OCI-LY3 (cell line): ENCODE measurements around the gene IL4R.

Experiments used
- H2AFZ ChIP-seq: fragments of 200-600, 300-600 bp; shearing (Covaris generic); 2 replicates; pipeline ENCODE4 v1.6.0; 2014; ENCODE audit warnings: antibody characterized with exemption, low read depth, low read length
- H3K27ac ChIP-seq: fragments of 200-600, 300-600 bp; sonication (generic); 2 replicates; pipeline ENCODE4 v1.5.1; 2014; ENCODE audit warnings: mild to moderate bottlenecking, low read length, moderate library complexity, mixed read lengths
- H3K27me3 ChIP-seq: fragments of 200-600, 300-600 bp; sonication (generic); 2 replicates; pipeline ENCODE4 v1.6.1; 2014; ENCODE audit warnings: low read depth, low read length, mixed read lengths
- H3K36me3 ChIP-seq: fragments of 200-600, 300-600 bp; sonication (generic); replicated peaks from 2 replicates; pipeline ENCODE3; 2014; ENCODE audit warnings: low read depth, low read length, mixed read lengths
- H3K4me1 ChIP-seq: fragments of 300-600, 200-600 bp; sonication (generic); 2 replicates; pipeline ENCODE4 v1.6.1; 2014; ENCODE audit warnings: low read length, mixed read lengths
- H3K4me2 ChIP-seq: fragments of 200-600, 300-600 bp; sonication (generic); 2 replicates; pipeline ENCODE4 v1.6.1; 2014; ENCODE audit warnings: low read length, mixed read lengths
- H3K4me3 ChIP-seq: fragments of 300-600, 200-600 bp; sonication (generic); 2 replicates; pipeline ENCODE4 v1.5.1; 2014; ENCODE audit warnings: antibody characterized with exemption, mild to moderate bottlenecking, low read length, moderate library complexity
- H3K79me2 ChIP-seq: fragments of 300-600, 200-600 bp; shearing (Covaris generic); 2 replicates; pipeline ENCODE4 v1.6.1; 2014; ENCODE audit warnings: mild to moderate bottlenecking, low read length, mixed read lengths
- H3K9ac ChIP-seq: fragments of 300-600, 200-600 bp; shearing (Covaris generic); 2 replicates; pipeline ENCODE4 v1.6.0; 2014; ENCODE audit warnings: mild to moderate bottlenecking, low read length, moderate library complexity
- H3K9me3 ChIP-seq: fragments of 200-600, 300-600 bp; shearing (Covaris generic); 2 replicates; pipeline ENCODE4 v1.6.1; 2014; ENCODE audit warnings: low read length, mixed read lengths; ENCODE audit not compliant: insufficient read depth
- H4K20me1 ChIP-seq: fragments of 200-600, 300-600 bp; sonication (generic); 2 replicates; pipeline ENCODE4 v1.6.1; 2016; ENCODE audit warnings: low read length, mixed read lengths; ENCODE audit not compliant: insufficient read depth
- EZH2phosphoT487 ChIP-seq: fragments of 200-600 bp; shearing (Covaris generic); IDR thresholded peaks from 2 replicates; pipeline ENCODE4 v1.6.1; 2018; ENCODE audit warnings: antibody characterized with exemption, mixed run types, low read depth
- TF ChIP-seq, protein P1 (sequence below): fragments of 200-600, 300-600 bp; sonication (generic); IDR thresholded peaks from 2 replicates; pipeline ENCODE4 v1.5.1; 2014; ENCODE audit warnings: antibody characterized with exemption, low read length, low read depth

The IL4R gene

DNA sequence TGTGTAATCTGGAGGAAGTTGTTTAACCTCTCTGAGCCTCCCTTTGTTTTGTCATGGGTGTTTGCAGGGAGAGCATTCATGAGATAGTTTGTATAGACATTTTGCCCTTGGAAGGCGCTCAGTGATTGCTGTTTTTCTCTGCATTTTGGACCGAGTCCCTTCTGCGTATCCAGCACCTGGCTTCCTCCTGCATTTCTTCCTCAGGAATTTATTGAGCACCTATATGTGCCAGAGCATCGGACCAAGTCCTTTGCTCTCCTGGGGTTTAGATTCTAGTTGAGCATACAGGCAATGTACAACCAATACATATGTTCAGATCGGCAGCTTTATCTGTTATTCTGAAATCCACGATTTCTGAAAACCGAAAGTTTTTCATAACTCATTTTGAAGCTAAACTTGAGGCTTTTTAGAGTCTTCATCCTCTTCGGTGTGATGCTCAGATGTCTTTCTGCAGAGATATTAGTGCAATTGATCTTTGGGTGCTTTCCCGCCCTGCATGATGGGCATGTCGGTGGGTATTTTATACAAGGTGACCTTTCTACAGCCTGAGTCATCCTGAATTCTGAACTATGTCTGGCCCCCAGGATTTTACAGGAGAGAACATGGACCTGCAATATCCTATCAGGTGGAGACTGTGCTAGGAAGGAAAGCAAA is 4.1 kb downstream of the IL4R start:
- Histone ChIP-seq H3K27ac (no peak overlapping the region), H3K9me3 (no peaks in the 10 kb centered on the region), H2AFZ (no peak overlapping the region), H3K4me2 (peak overlapping the region; percentile 34), H3K4me3 (no peak overlapping the region; the same call in 1 of the 2 replicates), H3K79me2 (peaks cover 78% of the 10 kb centered on the region), H3K9ac (no peak overlapping the region), H3K27me3 (peaks cover 3% of the 10 kb centered on the region), H3K36me3 (peaks cover 2% of the 10 kb centered on the region), H4K20me1 (peaks cover 37% of the 10 kb centered on the region), H3K4me1 (peaks cover 27% of the 10 kb centered on the region)
- TF ChIP-seq EZH2phosphoT487 = no peak
- TF ChIP-seq, protein P1, sequence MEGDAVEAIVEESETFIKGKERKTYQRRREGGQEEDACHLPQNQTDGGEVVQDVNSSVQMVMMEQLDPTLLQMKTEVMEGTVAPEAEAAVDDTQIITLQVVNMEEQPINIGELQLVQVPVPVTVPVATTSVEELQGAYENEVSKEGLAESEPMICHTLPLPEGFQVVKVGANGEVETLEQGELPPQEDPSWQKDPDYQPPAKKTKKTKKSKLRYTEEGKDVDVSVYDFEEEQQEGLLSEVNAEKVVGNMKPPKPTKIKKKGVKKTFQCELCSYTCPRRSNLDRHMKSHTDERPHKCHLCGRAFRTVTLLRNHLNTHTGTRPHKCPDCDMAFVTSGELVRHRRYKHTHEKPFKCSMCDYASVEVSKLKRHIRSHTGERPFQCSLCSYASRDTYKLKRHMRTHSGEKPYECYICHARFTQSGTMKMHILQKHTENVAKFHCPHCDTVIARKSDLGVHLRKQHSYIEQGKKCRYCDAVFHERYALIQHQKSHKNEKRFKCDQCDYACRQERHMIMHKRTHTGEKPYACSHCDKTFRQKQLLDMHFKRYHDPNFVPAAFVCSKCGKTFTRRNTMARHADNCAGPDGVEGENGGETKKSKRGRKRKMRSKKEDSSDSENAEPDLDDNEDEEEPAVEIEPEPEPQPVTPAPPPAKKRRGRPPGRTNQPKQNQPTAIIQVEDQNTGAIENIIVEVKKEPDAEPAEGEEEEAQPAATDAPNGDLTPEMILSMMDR = no peak

DNA sequence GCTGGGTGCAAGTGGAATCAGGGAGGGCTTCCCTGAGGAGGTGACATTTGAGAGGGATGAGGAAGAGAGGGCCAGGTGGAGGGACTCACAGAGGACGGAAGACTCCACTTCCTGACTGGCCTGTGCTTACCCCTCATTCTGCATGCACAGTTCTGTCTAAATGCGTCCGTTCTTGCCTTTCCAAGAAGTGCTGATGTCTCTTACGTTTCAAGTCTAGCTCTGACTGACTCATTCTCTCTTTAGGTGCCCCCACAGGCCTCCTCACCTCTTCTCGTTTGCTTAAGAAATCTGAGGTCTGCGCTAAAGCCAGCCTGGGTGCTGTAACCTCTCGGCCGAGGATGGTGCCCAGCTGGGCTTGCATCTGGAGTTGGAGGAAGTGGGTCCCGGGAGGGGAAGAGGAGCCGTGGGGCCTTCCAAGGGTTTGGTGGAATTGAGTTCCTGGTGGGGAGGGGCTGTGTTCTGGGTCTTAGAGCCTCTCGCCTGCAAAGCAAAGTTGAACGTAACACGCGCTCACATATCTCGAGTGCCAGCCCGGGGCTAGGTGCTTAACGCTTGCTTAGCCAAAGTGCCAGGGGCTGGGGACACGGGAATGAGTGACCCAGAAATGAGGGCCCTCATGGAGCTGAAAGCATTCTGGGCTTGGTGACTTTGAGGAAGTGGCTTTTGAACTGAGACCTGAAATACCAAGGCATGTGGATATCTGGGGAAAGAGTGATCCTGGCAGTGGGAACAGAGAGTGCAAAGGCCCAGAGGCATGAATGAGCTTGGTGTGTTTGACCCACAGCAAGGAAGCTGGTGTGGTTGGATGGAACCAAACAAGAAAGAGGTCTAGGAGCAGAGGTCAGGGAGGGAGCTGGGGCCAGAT is 4.8 kb downstream of the IL4R start:
- H3K9ac ChIP-seq = no peak overlapping the region

DNA sequence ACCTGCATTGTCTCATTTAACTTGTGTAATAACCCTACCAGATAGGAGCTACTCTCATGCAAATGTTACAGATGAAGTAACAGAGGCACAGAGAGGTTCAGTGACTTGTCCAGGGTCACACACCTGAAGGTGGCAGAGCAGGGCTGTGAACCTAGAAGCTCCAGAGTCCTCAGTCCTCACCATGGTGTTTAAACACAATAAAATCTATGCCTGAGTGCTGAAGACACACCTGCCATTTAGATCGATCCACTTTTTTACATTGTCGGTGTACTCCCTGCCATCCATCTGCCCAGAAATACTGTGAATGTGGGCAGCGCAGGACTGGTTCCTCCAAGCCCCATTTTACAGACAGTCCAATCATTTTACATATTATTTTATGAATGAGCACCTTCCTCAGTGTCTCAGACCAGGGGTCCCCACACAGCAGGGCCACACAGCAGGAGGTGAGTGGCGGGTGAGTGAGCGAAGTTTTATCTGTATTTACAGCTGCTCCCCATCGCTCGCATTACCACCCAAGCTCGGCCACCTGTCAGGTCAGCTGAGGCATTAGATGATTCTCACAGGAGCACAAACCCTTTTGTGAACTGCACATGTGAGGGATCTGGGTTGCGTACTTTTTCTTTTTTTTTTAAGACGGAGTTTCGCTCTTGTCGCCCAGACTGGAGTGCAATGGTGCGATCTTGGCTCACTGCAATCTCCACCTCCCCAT is 5.6 kb downstream of the IL4R start:
- Histone ChIP-seq H3K4me2 (no peak overlapping the region), H3K4me1 (peaks cover 23% of the 10 kb centered on the region), H2AFZ (no peak overlapping the region), H3K9ac (no peak overlapping the region), H4K20me1 (peaks cover 46% of the 10 kb centered on the region), H3K27me3 (no peaks in the 10 kb centered on the region), H3K79me2 (peaks cover 90% of the 10 kb centered on the region), H3K36me3 (peaks cover 2% of the 10 kb centered on the region), H3K4me3 (no peak overlapping the region), H3K9me3 (no peaks in the 10 kb centered on the region), H3K27ac (no peak overlapping the region)
- TF ChIP-seq, protein P1 = no peak
- no peak for TF ChIP-seq EZH2phosphoT487

More for the DNA sequence above, 4.8 kb downstream of the IL4R start:
- H3K36me3 ChIP-seq = peaks cover 2% of the 10 kb centered on the region
- no peak for TF ChIP-seq EZH2phosphoT487
- TF ChIP-seq, protein P1 = no peak
- H3K4me3 ChIP-seq = no peak overlapping the region
- no peaks in the 10 kb centered on the region for H3K9me3 ChIP-seq
- peaks cover 86% of the 10 kb centered on the region for H3K79me2 ChIP-seq
- peaks cover 41% of the 10 kb centered on the region for H4K20me1 ChIP-seq
- peaks cover 23% of the 10 kb centered on the region for H3K4me1 ChIP-seq
- H3K27me3 ChIP-seq = no peaks in the 10 kb centered on the region
- no peak overlapping the region for H3K27ac ChIP-seq
- peak overlapping the region; percentile 34 for H3K4me2 ChIP-seq
- H2AFZ ChIP-seq = no peak overlapping the region
